HepG2 (cell line): ENCODE results near the gene CHKB. TPM values are rescaled to one million over a fixed set of nuclear protein-coding genes. Genes with fewer than 3 reads are reported as not detected.

ENCODE experiments used
- FIP1L1 ChIP-seq: fragments of 200-400 bp; formaldehyde crosslinking; IDR thresholded peaks from 2 replicates; pipeline ENCODE4 v1.6.1; 2018; ENCODE audit warnings: low read depth, mild to moderate bottlenecking, low read length, moderate library complexity, borderline replicate concordance; ENCODE audit not compliant: insufficient read depth
- GRHL1 ChIP-seq: sonication (generic); formaldehyde crosslinking; conservative IDR thresholded peaks from 2 replicates; pipeline ENCODE4 v1.8.0; 2022; ENCODE audit warnings: missing genetic modification reagents
- HDAC6 ChIP-seq: fragments of 200-600 bp; sonication (generic); IDR thresholded peaks from 2 replicates; pipeline ENCODE4 v1.7.0; 2017; ENCODE audit warnings: mild to moderate bottlenecking, antibody characterized with exemption, low read length, low read depth
- HMGXB4 ChIP-seq, 2 experiments: sonication (generic) in 1 of 2; formaldehyde crosslinking in 1 of 2; IDR thresholded peaks; 2 replicates each; pipeline versions ENCODE4 v1.4.0 to v1.6.1; 2018 to 2020; ENCODE audit warnings: missing genetic modification reagents in 2 of 2, borderline replicate concordance in 1 of 2, low read depth in 1 of 2, mild to moderate bottlenecking in 1 of 2, missing biosample characterization in 1 of 2
- RBFOX2 ChIP-seq: fragments of 200-400 bp; formaldehyde crosslinking; IDR thresholded peaks from 2 replicates; pipeline ENCODE4 v1.6.1; 2017; ENCODE audit warnings: low read depth, mild to moderate bottlenecking, low read length
- RFX5 ChIP-seq: IDR thresholded peaks from 2 replicates; pipeline ENCODE4 v1.6.1; 2011; ENCODE audit warnings: low read depth, low read length, improper control_type of control experiment
- SRF ChIP-seq: IDR thresholded peaks from 2 replicates; pipeline ENCODE4 v1.6.1; 2011; ENCODE audit warnings: mild to moderate bottlenecking, low read depth, low read length, moderate library complexity
- YY1 ChIP-seq: IDR thresholded peaks from 2 replicates; pipeline ENCODE4 v1.6.1; 2011; ENCODE audit warnings: low read length, low read depth, moderate library complexity, mild to moderate bottlenecking; ENCODE audit not compliant: insufficient read depth, insufficient replicate concordance
- ZNF180 ChIP-seq: sonication (generic); formaldehyde crosslinking; IDR thresholded peaks from 2 replicates; pipeline ENCODE4 v1.4.0; 2020; ENCODE audit warnings: low read depth, missing genetic modification reagents, borderline replicate concordance
- ZNF292 ChIP-seq: sonication (generic); formaldehyde crosslinking; IDR thresholded peaks from 2 replicates; pipeline ENCODE4 v1.8.1; 2022; ENCODE audit warnings: mild to moderate bottlenecking, low read depth, missing genetic modification reagents, borderline replicate concordance
- ZNF3 ChIP-seq: IDR thresholded peaks from 2 replicates; pipeline ENCODE4 v1.7.0; 2017; ENCODE audit warnings: inconsistent platforms
- ZNF446 ChIP-seq: sonication (generic); formaldehyde crosslinking; IDR thresholded peaks from 2 replicates; pipeline ENCODE4 v1.5.0; 2020; ENCODE audit warnings: mild to moderate bottlenecking, missing genetic modification reagents
- ZNF605 ChIP-seq: sonication (generic); formaldehyde crosslinking; IDR thresholded peaks from 2 replicates; pipeline ENCODE4 v1.8.0; 2022; ENCODE audit warnings: mild to moderate bottlenecking, missing genetic modification reagents
- ZNF616 ChIP-seq: sonication (generic); formaldehyde crosslinking; IDR thresholded peaks from 2 replicates; pipeline ENCODE4 v1.5.0; 2020; ENCODE audit warnings: low read depth, mild to moderate bottlenecking, missing genetic modification reagents
- ZNF770 ChIP-seq: sonication (generic); formaldehyde crosslinking; IDR thresholded peaks from 2 replicates; pipeline ENCODE4 v1.5.0; 2020; ENCODE audit warnings: mild to moderate bottlenecking, missing genetic modification reagents
- ZNF83 ChIP-seq: sonication (generic); formaldehyde crosslinking; IDR thresholded peaks from 2 replicates; pipeline ENCODE4 v1.4.0; 2020; ENCODE audit warnings: missing genetic modification reagents, mild to moderate bottlenecking, borderline replicate concordance
- ZNF841 ChIP-seq: sonication (generic); formaldehyde crosslinking; IDR thresholded peaks from 2 replicates; pipeline ENCODE4 v1.8.1; 2023; ENCODE audit warnings: missing genetic modification reagents, borderline replicate concordance
- ZSCAN29 ChIP-seq: sonication (generic); formaldehyde crosslinking; conservative IDR thresholded peaks from 2 replicates; pipeline ENCODE4 v1.4.0; 2020; ENCODE audit warnings: mild to moderate bottlenecking, missing genetic modification reagents
- polyA plus RNA-seq, 8 experiments: library from polyadenylated mRNA; depleted of rRNA in 3 of 8; stranded (reverse) in 7 of 8; unstranded in 1 of 8; fragments of >200 nt; fragmentation: Illumina TruSeq in 4 of 8; extraction: Trizol in 4 of 8; gene quantifications; 2 replicates each; pipeline versions ENCODE4 v1.2.1 to v1.2.3, GENCODE V29; 2011 to 2016; ENCODE audit warnings: low read depth in 4 of 8, missing spikeins in 1 of 8, mixed read lengths in 1 of 8; ENCODE audit not compliant: insufficient read depth in 1 of 8
- total RNA-seq, 5 experiments: library from RNA; depleted of rRNA; stranded (reverse); fragments of >200 nt; fragmentation: Illumina TruSeq; extraction: Trizol; gene quantifications; 2 replicates each; pipeline ENCODE4 v1.2.3, GENCODE V29; 2016; ENCODE audit warnings: low read depth in 1 of 5
- TF ChIP-seq, protein P1 (sequence below): sonication (generic); formaldehyde crosslinking; IDR thresholded peaks from 2 replicates; pipeline ENCODE4 v1.4.0; 2020; ENCODE audit warnings: missing genetic modification reagents, borderline replicate concordance
- TF ChIP-seq, protein P2 (sequence below): sonication (generic); formaldehyde crosslinking; IDR thresholded peaks from 2 replicates; pipeline ENCODE4 v1.8.0; 2022; ENCODE audit warnings: mild to moderate bottlenecking, missing genetic modification reagents; ENCODE audit not compliant: insufficient replicate concordance
- TF ChIP-seq, protein P3 (sequence below): sonication (generic); formaldehyde crosslinking; IDR thresholded peaks from 2 replicates; pipeline ENCODE4 v1.4.0; 2020; ENCODE audit warnings: missing genetic modification reagents

Gene CHKB
- total and polyA plus RNA-seq, 2 of the 13 experiments (the other 11 are each of a cell fraction or from before 2014, with no cell fraction given) = 24.5 to 42.7 TPM

DNA sequence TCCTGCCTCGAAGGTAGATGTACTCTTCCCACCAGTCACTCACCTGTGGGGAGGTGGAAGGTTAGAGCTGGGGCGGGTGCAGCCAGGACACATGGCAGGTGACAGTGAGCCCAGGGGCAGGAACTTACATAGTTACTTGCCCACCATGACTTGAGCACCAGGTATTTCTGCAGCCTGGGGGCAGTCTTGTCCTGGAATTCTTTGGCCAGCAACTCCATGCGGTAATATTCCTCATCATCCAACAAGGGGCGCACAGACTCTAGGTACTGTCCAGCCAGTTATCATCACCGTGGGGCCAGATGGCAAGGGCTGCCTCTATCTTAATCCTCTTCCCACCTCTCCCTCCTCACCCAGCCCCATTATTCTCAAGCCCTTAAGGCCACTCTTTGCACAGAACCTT lies 6.6 kb downstream of the CHKB start (continued):
- TF ChIP-seq GRHL1 (CRISPR knock-in tag) = no peak
- no peak for TF ChIP-seq RBFOX2
- no peak for TF ChIP-seq ZNF83
- TF ChIP-seq, protein P1, sequence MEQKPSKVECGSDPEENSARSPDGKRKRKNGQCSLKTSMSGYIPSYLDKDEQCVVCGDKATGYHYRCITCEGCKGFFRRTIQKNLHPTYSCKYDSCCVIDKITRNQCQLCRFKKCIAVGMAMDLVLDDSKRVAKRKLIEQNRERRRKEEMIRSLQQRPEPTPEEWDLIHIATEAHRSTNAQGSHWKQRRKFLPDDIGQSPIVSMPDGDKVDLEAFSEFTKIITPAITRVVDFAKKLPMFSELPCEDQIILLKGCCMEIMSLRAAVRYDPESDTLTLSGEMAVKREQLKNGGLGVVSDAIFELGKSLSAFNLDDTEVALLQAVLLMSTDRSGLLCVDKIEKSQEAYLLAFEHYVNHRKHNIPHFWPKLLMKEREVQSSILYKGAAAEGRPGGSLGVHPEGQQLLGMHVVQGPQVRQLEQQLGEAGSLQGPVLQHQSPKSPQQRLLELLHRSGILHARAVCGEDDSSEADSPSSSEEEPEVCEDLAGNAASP (CRISPR knock-in tag) = 0 out of 2 replicates have a peak, but pooled peaks have one; percentile 39
- TF ChIP-seq, protein P2, sequence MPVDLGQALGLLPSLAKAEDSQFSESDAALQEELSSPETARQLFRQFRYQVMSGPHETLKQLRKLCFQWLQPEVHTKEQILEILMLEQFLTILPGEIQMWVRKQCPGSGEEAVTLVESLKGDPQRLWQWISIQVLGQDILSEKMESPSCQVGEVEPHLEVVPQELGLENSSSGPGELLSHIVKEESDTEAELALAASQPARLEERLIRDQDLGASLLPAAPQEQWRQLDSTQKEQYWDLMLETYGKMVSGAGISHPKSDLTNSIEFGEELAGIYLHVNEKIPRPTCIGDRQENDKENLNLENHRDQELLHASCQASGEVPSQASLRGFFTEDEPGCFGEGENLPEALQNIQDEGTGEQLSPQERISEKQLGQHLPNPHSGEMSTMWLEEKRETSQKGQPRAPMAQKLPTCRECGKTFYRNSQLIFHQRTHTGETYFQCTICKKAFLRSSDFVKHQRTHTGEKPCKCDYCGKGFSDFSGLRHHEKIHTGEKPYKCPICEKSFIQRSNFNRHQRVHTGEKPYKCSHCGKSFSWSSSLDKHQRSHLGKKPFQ (CRISPR knock-in tag) = no peak
- peak in 1 of 2 experiments; percentile 51; a peak in 2 of 4 replicates for TF ChIP-seq HMGXB4 (CRISPR knock-in tag; IDR thresholded peaks at IDR 0.05; ENCODE audit: borderline replicate concordance in 1 of 2, low read depth in 1 of 2)
- no peak for TF ChIP-seq ZSCAN29
- TF ChIP-seq FIP1L1 = no peak
- TF ChIP-seq ZNF292 (CRISPR knock-in tag) = no peak
- TF ChIP-seq RFX5 = no peak
- TF ChIP-seq, protein P3, sequence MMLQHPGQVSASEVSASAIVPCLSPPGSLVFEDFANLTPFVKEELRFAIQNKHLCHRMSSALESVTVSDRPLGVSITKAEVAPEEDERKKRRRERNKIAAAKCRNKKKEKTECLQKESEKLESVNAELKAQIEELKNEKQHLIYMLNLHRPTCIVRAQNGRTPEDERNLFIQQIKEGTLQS = no peak
- TF ChIP-seq ZNF446 (CRISPR knock-in tag) = no peak
- TF ChIP-seq ZNF616 (CRISPR knock-in tag) = no peak
- TF ChIP-seq ZNF3 (CRISPR knock-in tag) = no peak
- no peak for TF ChIP-seq ZNF841 (CRISPR knock-in tag)
- TF ChIP-seq SRF = no peak
- no peak for TF ChIP-seq ZNF605 (CRISPR knock-in tag)
- TF ChIP-seq HDAC6 = no peak
- TF ChIP-seq YY1 = no peak
- no peak for TF ChIP-seq ZNF770 (CRISPR knock-in tag)
- TF ChIP-seq ZNF180 (CRISPR knock-in tag) = no peak
